Liver (tissue), 9 donors: Measurements from ENCODE around the gene SLC9C2. TPM values are rescaled to one million over a fixed set of nuclear protein-coding genes. Genes with fewer than 3 reads are reported as not detected.

Experiments used
- DNase-seq: peaks from one replicate; pipeline ENCODE4 v3.0.0-alpha.2; 2017; ENCODE audit warnings: low spot score
- H3K27ac ChIP-seq, 2 donors: one replicate each; pipeline ENCODE4 v1.7.0; 2013; ENCODE audit warnings: inconsistent platforms in 2 of 2, low read length in 2 of 2, control low read depth in 1 of 2, low read depth in 1 of 2, mild to moderate bottlenecking in 1 of 2
- H3K27me3 ChIP-seq, 4 donors: one replicate each; pipeline versions ENCODE4 v1.6.1 to v1.7.0; 2013; ENCODE audit warnings: low read length in 3 of 4, inconsistent platforms in 1 of 4, mild to moderate bottlenecking in 1 of 4, moderate library complexity in 1 of 4; ENCODE audit not compliant: control insufficient read depth in 4 of 4, insufficient read depth in 4 of 4
- H3K36me3 ChIP-seq, 4 donors: one replicate each; pipeline versions ENCODE4 v1.6.1 to v1.7.0; 2013; ENCODE audit warnings: low read length in 3 of 4, mild to moderate bottlenecking in 3 of 4, low read depth in 1 of 4, moderate library complexity in 1 of 4; ENCODE audit not compliant: control insufficient read depth in 4 of 4, insufficient read depth in 3 of 4
- H3K4me1 ChIP-seq, 4 donors: one replicate each; pipeline versions ENCODE4 v1.6.1 to v1.7.0; 2013; ENCODE audit warnings: low read length in 3 of 4, mild to moderate bottlenecking in 3 of 4, moderate library complexity in 1 of 4; ENCODE audit not compliant: control insufficient read depth in 4 of 4, insufficient read depth in 4 of 4
- H3K4me3 ChIP-seq, 3 donors: one replicate each; pipeline versions ENCODE4 v1.6.1 to v1.7.0; 2013; ENCODE audit warnings: low read length in 3 of 3, control low read depth in 1 of 3, low read depth in 1 of 3, mild to moderate bottlenecking in 1 of 3
- H3K9ac ChIP-seq, 2 donors: one replicate each; pipeline ENCODE4 v1.7.0; 2013; ENCODE audit warnings: low read length in 2 of 2, mild to moderate bottlenecking in 2 of 2, moderate library complexity in 2 of 2, control low read depth in 1 of 2, low read depth in 1 of 2
- H3K9me3 ChIP-seq, 4 donors: one replicate each; pipeline versions ENCODE4 v1.6.1 to v1.7.0; 2013; ENCODE audit warnings: low read length in 3 of 4; ENCODE audit not compliant: control insufficient read depth in 4 of 4
- EGR1 ChIP-seq, 2 donors: IDR thresholded peaks; 2 replicates each; pipeline ENCODE4 v1.6.1; 2016 to 2018; ENCODE audit warnings: antibody characterized with exemption in 2 of 2, low read depth in 2 of 2
- FOXA1 ChIP-seq: IDR thresholded peaks from 2 replicates; pipeline ENCODE4 v1.6.1; 2016; ENCODE audit warnings: antibody characterized with exemption
- FOXA2 ChIP-seq: IDR thresholded peaks from 2 replicates; pipeline ENCODE4 v1.6.1; 2016; ENCODE audit warnings: antibody characterized with exemption
- GABPA ChIP-seq, 2 donors: IDR thresholded peaks in 1 of 2; conservative IDR thresholded peaks in 1 of 2; 2 replicates each; pipeline ENCODE4 v1.6.1; 2016; ENCODE audit warnings: antibody characterized with exemption in 2 of 2, mild to moderate bottlenecking in 1 of 2, moderate library complexity in 1 of 2
- HNF4A ChIP-seq, 2 donors: conservative IDR thresholded peaks; 2 replicates each; pipeline ENCODE4 v1.6.1; 2016; ENCODE audit warnings: antibody characterized with exemption in 2 of 2, mild to moderate bottlenecking in 2 of 2
- HNF4G ChIP-seq: IDR thresholded peaks from 2 replicates; pipeline ENCODE4 v1.6.1; 2016; ENCODE audit warnings: antibody characterized with exemption
- JUND ChIP-seq, 2 donors: IDR thresholded peaks; 2 replicates each; pipeline ENCODE4 v1.6.1; 2016; ENCODE audit warnings: antibody characterized with exemption in 2 of 2
- NR2F2 ChIP-seq: IDR thresholded peaks from 2 replicates; pipeline ENCODE4 v1.6.1; 2016; ENCODE audit warnings: antibody characterized with exemption
- RAD21 ChIP-seq, 2 donors: IDR thresholded peaks; 2 replicates each; pipeline ENCODE4 v1.6.1; 2016; ENCODE audit warnings: antibody characterized with exemption in 2 of 2, mild to moderate bottlenecking in 2 of 2
- REST ChIP-seq: IDR thresholded peaks from 2 replicates; pipeline ENCODE4 v1.6.1; 2016; ENCODE audit warnings: antibody characterized with exemption, mild to moderate bottlenecking
- RXRA ChIP-seq, 2 donors: IDR thresholded peaks; 2 replicates each; pipeline ENCODE4 v1.6.1; 2017 to 2018; ENCODE audit warnings: antibody characterized with exemption in 2 of 2, mild to moderate bottlenecking in 1 of 2
- SP1 ChIP-seq: IDR thresholded peaks from 2 replicates; pipeline ENCODE4 v1.6.1; 2018; ENCODE audit warnings: antibody characterized with exemption, mild to moderate bottlenecking
- TAF1 ChIP-seq: conservative IDR thresholded peaks from 2 replicates; pipeline ENCODE4 v1.6.1; 2016; ENCODE audit warnings: antibody characterized with exemption, mild to moderate bottlenecking
- YY1 ChIP-seq: IDR thresholded peaks from 2 replicates; pipeline ENCODE4 v1.6.1; 2016; ENCODE audit warnings: antibody characterized with exemption, mild to moderate bottlenecking
- WGBS: extraction: QIAGEN DNeasy Blood & Tissue Kit; methylation state at CpG from one replicate; pipeline ENCODE4 v1.1.7; 2013; 5-methylcytosine and 5-hydroxymethylcytosine counted together
- polyA plus RNA-seq, 2 donors: library from polyadenylated mRNA; stranded (reverse) in 1 of 2; unstranded in 1 of 2; fragments of 200-250 nt in 1 of 2; fragments of >200 nt in 1 of 2; fragmentation: Nextera tagmentation in 1 of 2; extraction: Ambion mirVana in 1 of 2; gene quantifications; one replicate each; pipeline versions ENCODE4 v1.2.1 to v1.2.3, GENCODE V29; 2013 to 2015
- total RNA-seq, 2 donors: library from RNA; depleted of rRNA; stranded (reverse); fragments of >200 nt; gene quantifications; one replicate each; pipeline ENCODE4 v1.2.3, GENCODE V29; 2014
- TF ChIP-seq, protein P1 (sequence below): IDR thresholded peaks from 2 replicates; pipeline ENCODE4 v1.6.1; 2016; ENCODE audit warnings: antibody characterized with exemption
- TF ChIP-seq, protein P2 (sequence below): IDR thresholded peaks from 2 replicates; pipeline ENCODE4 v1.6.1; 2016; ENCODE audit warnings: antibody characterized with exemption
- TF ChIP-seq, protein P3 (sequence below): IDR thresholded peaks from 2 replicates; pipeline ENCODE4 v1.6.1; 2016; ENCODE audit warnings: antibody characterized with exemption
- donor health status: healthy.
- donor health status: healthy.
- donor health status: healthy.
- donor health status: healthy.
- donor health status: healthy.

SLC9C2 gene
- total and polyA plus RNA-seq, 4 donors: not detected

GRCh38 chr1:173580658-173581057, 22.2 kb downstream of the SLC9C2 start:
- no peaks in the 10 kb centered on the region for H3K9me3 ChIP-seq
- H3K27ac ChIP-seq: no peak overlapping the region
- TF ChIP-seq YY1 (no peak), GABPA (IDR thresholded peaks at IDR 0.05 in 1 of 2, conservative IDR thresholded peaks at IDR 0.05 in 1 of 2) (no peak), FOXA1 (no peak), HNF4A (conservative IDR thresholded peaks at IDR 0.05) (no peak), HNF4G (no peak), NR2F2 (no peak), SP1 (no peak), RXRA (IDR thresholded peaks at IDR 0.05) (no peak), TAF1 (no peak), REST (no peak), JUND (IDR thresholded peaks at IDR 0.05) (no peak), FOXA2 (no peak)
- TF ChIP-seq, protein P1, sequence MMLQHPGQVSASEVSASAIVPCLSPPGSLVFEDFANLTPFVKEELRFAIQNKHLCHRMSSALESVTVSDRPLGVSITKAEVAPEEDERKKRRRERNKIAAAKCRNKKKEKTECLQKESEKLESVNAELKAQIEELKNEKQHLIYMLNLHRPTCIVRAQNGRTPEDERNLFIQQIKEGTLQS: no peak
- TF ChIP-seq, protein P2, sequence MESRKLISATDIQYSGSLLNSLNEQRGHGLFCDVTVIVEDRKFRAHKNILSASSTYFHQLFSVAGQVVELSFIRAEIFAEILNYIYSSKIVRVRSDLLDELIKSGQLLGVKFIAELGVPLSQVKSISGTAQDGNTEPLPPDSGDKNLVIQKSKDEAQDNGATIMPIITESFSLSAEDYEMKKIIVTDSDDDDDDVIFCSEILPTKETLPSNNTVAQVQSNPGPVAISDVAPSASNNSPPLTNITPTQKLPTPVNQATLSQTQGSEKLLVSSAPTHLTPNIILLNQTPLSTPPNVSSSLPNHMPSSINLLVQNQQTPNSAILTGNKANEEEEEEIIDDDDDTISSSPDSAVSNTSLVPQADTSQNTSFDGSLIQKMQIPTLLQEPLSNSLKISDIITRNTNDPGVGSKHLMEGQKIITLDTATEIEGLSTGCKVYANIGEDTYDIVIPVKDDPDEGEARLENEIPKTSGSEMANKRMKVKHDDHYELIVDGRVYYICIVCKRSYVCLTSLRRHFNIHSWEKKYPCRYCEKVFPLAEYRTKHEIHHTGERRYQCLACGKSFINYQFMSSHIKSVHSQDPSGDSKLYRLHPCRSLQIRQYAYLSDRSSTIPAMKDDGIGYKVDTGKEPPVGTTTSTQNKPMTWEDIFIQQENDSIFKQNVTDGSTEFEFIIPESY: no peak
- TF ChIP-seq, protein P3, sequence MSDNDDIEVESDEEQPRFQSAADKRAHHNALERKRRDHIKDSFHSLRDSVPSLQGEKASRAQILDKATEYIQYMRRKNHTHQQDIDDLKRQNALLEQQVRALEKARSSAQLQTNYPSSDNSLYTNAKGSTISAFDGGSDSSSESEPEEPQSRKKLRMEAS: no peak
- H3K4me3 ChIP-seq: no peak overlapping the region
- 79% methylated on average over 3 of the region's 3 CpGs for WGBS
- no peaks in the 10 kb centered on the region for H3K4me1 ChIP-seq
- no peaks in the 10 kb centered on the region for H3K27me3 ChIP-seq
- no peaks in the 10 kb centered on the region for H3K36me3 ChIP-seq
- no peak overlapping the region for H3K9ac ChIP-seq
- DNase-seq: no peak

DNA sequence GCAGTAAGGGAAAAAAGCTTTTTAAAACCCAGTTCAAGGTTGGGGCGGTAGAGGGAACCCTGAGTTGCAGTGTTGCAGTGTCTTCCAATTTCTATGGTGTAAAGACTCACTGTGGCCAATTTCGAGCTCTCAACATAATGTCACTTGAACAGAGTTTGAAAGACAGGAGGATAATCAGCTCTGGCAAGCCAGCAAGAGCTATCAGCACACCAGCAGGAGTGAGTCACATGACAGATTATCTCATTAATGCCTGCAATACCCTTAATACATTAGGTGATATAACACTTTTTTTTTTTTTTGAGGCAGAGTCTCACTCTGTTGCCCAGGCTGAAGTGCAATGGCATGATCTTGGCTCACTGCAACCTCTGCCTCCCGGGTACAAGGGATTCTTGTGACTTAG, 22.8 kb downstream of the SLC9C2 start:
- no peaks in the 10 kb centered on the region for H3K27me3 ChIP-seq
- H3K9me3 ChIP-seq: no peaks in the 10 kb centered on the region
- no peaks in the 10 kb centered on the region for H3K4me1 ChIP-seq
- no peak overlapping the region for H3K27ac ChIP-seq
- no peak overlapping the region for H3K9ac ChIP-seq
- no peak for DNase-seq
- 85% methylated on average over 3 of the region's 3 CpGs for WGBS
- no peak overlapping the region for H3K4me3 ChIP-seq
- TF ChIP-seq HNF4G (no peak), EGR1 (IDR thresholded peaks at IDR 0.05; ENCODE audit: low read depth in 2 of 2) (no peak), GABPA (IDR thresholded peaks at IDR 0.05 in 1 of 2, conservative IDR thresholded peaks at IDR 0.05 in 1 of 2) (no peak), TAF1 (no peak), JUND (IDR thresholded peaks at IDR 0.05) (no peak), HNF4A (conservative IDR thresholded peaks at IDR 0.05) (no peak), YY1 (no peak), RXRA (IDR thresholded peaks at IDR 0.05) (no peak), RAD21 (IDR thresholded peaks at IDR 0.05) (no peak), REST (no peak), SP1 (no peak)
- TF ChIP-seq, protein P2: no peak
- H3K36me3 ChIP-seq: no peaks in the 10 kb centered on the region
